Measurements from ENCODE around the gene DYTN.

DYTN gene

GRCh38 chr2:206670531-206671319 lies 47.5 kb downstream of the DYTN start:
- Mint-ChIP-seq H3K36me3 (ENCODE audit: low read depth) (no peaks in the 10 kb centered on the region), H3K4me1 (no peaks in the 10 kb centered on the region), H3K27me3 (peaks cover 9% of the 10 kb centered on the region), H3K4me3 (no peak overlapping the region), H3K9me3 (no peaks in the 10 kb centered on the region), H3K27ac (no peak overlapping the region)
- no peak for DNase-seq
- ATAC-seq, result no peak

- no peak for DNase-seq
- Mint-ChIP-seq H3K27me3 (peaks cover 7% of the 10 kb centered on the region), H3K9me3 (no peaks in the 10 kb centered on the region), H3K36me3 (ENCODE audit: low read depth) (no peaks in the 10 kb centered on the region), H3K27ac (no peak overlapping the region), H3K4me3 (no peak overlapping the region), H3K4me1 (no peaks in the 10 kb centered on the region)
- no peak for ATAC-seq
Measured at GRCh38 chr2:206665251-206665650, 52.9 kb downstream of the DYTN start.

- Mint-ChIP-seq H3K36me3 (ENCODE audit: low read depth) (no peaks in the 10 kb centered on the region), H3K4me3 (no peak overlapping the region), H3K27me3 (peaks cover 19% of the 10 kb centered on the region), H3K4me1 (no peaks in the 10 kb centered on the region), H3K27ac (no peak overlapping the region), H3K9me3 (peaks cover 12% of the 10 kb centered on the region)
- DNase-seq, result no peak
- no peak for ATAC-seq
Measured at GRCh38 chr2:206657087-206657486, 61.1 kb downstream of the DYTN start.

- Mint-ChIP-seq H3K9me3 (no peaks in the 10 kb centered on the region), H3K27me3 (peaks cover 10% of the 10 kb centered on the region), H3K4me1 (no peaks in the 10 kb centered on the region), H3K36me3 (ENCODE audit: low read depth) (no peaks in the 10 kb centered on the region), H3K4me3 (no peak overlapping the region), H3K27ac (no peak overlapping the region)
- DNase-seq (no peak), ATAC-seq (no peak)
Measured at GRCh38 chr2:206647985-206648384, 70.2 kb downstream of the DYTN start.

GRCh38 chr2:206642075-206643025 lies 75.8 kb downstream of the DYTN start, which contains the start of gene FAM237A:
Gene FAM237A, plus strand, starts transcription at chr2:206642487. Its CDS starts 1,750 bp downstream, at chr2:206644237.
- Mint-ChIP-seq H3K27ac (no peak within 1 kb of the TSS), H3K27me3 (peaks cover 18% of the 10 kb centered on the region), H3K4me1 (no peaks in the 10 kb centered on the region), H3K4me3 (no peak within 1 kb of the TSS), H3K9me3 (no peaks in the 10 kb centered on the region), H3K36me3 (ENCODE audit: low read depth) (no peaks in the 10 kb centered on the region)
- ATAC-seq (no peak), DNase-seq (peak; percentile 4)

GRCh38 chr2:206641226-206641625 lies 77.0 kb downstream of the DYTN start:
- H3K36me3 Mint-ChIP-seq (ENCODE audit: low read depth), result no peaks in the 10 kb centered on the region
- H3K4me3 Mint-ChIP-seq, result no peak overlapping the region
- DNase-seq (no peak), ATAC-seq (no peak)
- H3K27me3 Mint-ChIP-seq, result peaks cover 16% of the 10 kb centered on the region
- H3K27ac Mint-ChIP-seq, result no peak overlapping the region
- no peaks in the 10 kb centered on the region for H3K9me3 Mint-ChIP-seq
- H3K4me1 Mint-ChIP-seq, result no peaks in the 10 kb centered on the region

- Mint-ChIP-seq H3K27me3 (peaks cover 16% of the 10 kb centered on the region), H3K4me3 (no peak overlapping the region), H3K9me3 (no peaks in the 10 kb centered on the region), H3K4me1 (no peaks in the 10 kb centered on the region), H3K27ac (no peak overlapping the region), H3K36me3 (ENCODE audit: low read depth) (no peaks in the 10 kb centered on the region)
- ATAC-seq, result no peak
- DNase-seq, result no peak
Measured at GRCh38 chr2:206639636-206640035, 78.6 kb downstream of the DYTN start.

GRCh38 chr2:206635015-206635414 lies 83.2 kb downstream of the DYTN start:
- DNase-seq (no peak), ATAC-seq (no peak)
- Mint-ChIP-seq H3K4me1 (no peaks in the 10 kb centered on the region), H3K36me3 (ENCODE audit: low read depth) (no peaks in the 10 kb centered on the region), H3K4me3 (no peak overlapping the region), H3K27ac (no peak overlapping the region), H3K9me3 (no peaks in the 10 kb centered on the region), H3K27me3 (peaks cover under 1% of the 10 kb centered on the region)

- H3K9me3 Mint-ChIP-seq, result no peaks in the 10 kb centered on the region
- DNase-seq, result no peak
- H3K4me1 Mint-ChIP-seq, result no peaks in the 10 kb centered on the region
- no peak for ATAC-seq
- no peak overlapping the region for H3K4me3 Mint-ChIP-seq
- H3K36me3 Mint-ChIP-seq (ENCODE audit: low read depth), result no peaks in the 10 kb centered on the region
- H3K27me3 Mint-ChIP-seq, result peaks cover 8% of the 10 kb centered on the region
- no peak overlapping the region for H3K27ac Mint-ChIP-seq
Measured at GRCh38 chr2:206631340-206631739, 86.9 kb downstream of the DYTN start.

GRCh38 chr2:206627632-206628031 lies 90.6 kb downstream of the DYTN start:
- H3K36me3 Mint-ChIP-seq (ENCODE audit: low read depth), result no peaks in the 10 kb centered on the region
- ATAC-seq (no peak), DNase-seq (no peak)
- no peaks in the 10 kb centered on the region for H3K4me1 Mint-ChIP-seq
- H3K4me3 Mint-ChIP-seq, result no peak overlapping the region
- peaks cover 8% of the 10 kb centered on the region for H3K27me3 Mint-ChIP-seq
- H3K9me3 Mint-ChIP-seq, result no peaks in the 10 kb centered on the region
- no peak overlapping the region for H3K27ac Mint-ChIP-seq

- no peak overlapping the region for H3K4me3 Mint-ChIP-seq
- H3K36me3 Mint-ChIP-seq (ENCODE audit: low read depth), result no peaks in the 10 kb centered on the region
- no peaks in the 10 kb centered on the region for H3K9me3 Mint-ChIP-seq
- H3K27me3 Mint-ChIP-seq, result peaks cover 11% of the 10 kb centered on the region
- H3K4me1 Mint-ChIP-seq, result no peaks in the 10 kb centered on the region
- no peak overlapping the region for H3K27ac Mint-ChIP-seq
- no peak for ATAC-seq
- DNase-seq, result no peak
Measured at GRCh38 chr2:206626108-206626507, 92.1 kb downstream of the DYTN start.

- DNase-seq, result no peak
- no peak for ATAC-seq
- no peaks in the 10 kb centered on the region for H3K4me1 Mint-ChIP-seq
- H3K27ac Mint-ChIP-seq, result no peak overlapping the region
- H3K4me3 Mint-ChIP-seq, result no peak overlapping the region
- no peaks in the 10 kb centered on the region for H3K9me3 Mint-ChIP-seq
- peaks cover 7% of the 10 kb centered on the region for H3K27me3 Mint-ChIP-seq
- H3K36me3 Mint-ChIP-seq (ENCODE audit: low read depth), result no peaks in the 10 kb centered on the region
Measured at GRCh38 chr2:206619011-206619410, 99.2 kb downstream of the DYTN start.

GRCh38 chr2:206616151-206616550 lies 102.0 kb downstream of the DYTN start:
- no peak overlapping the region for H3K27ac Mint-ChIP-seq
- no peak for DNase-seq
- H3K27me3 Mint-ChIP-seq, result peaks cover 4% of the 10 kb centered on the region
- no peaks in the 10 kb centered on the region for H3K36me3 Mint-ChIP-seq (ENCODE audit: low read depth)
- H3K9me3 Mint-ChIP-seq, result no peaks in the 10 kb centered on the region
- ATAC-seq, result no peak
- no peak overlapping the region for H3K4me3 Mint-ChIP-seq
- H3K4me1 Mint-ChIP-seq, result no peaks in the 10 kb centered on the region

GRCh38 chr2:206615417-206616089 lies 102.6 kb downstream of the DYTN start:
- Mint-ChIP-seq H3K27ac (no peak overlapping the region), H3K9me3 (no peaks in the 10 kb centered on the region), H3K36me3 (ENCODE audit: low read depth) (no peaks in the 10 kb centered on the region), H3K4me1 (no peaks in the 10 kb centered on the region), H3K27me3 (peaks cover 4% of the 10 kb centered on the region), H3K4me3 (no peak overlapping the region)
- no peak for ATAC-seq
- no peak for DNase-seq

All from activated naive CD8-positive, alpha-beta T cell treated with anti-CD3 and anti-CD28 coated beads, Interleukin-2, amount 50 U/mL, for 24 hours (primary cell).